K562 (cell line): ENCODE data around the gene TTC28. TPM values are rescaled to one million over a fixed set of nuclear protein-coding genes. Genes with fewer than 3 reads are reported as not detected.

ENCODE experiments used
- ATAC-seq: fragments of 200-7000 bp; cut with Tn5 transposase; 3 replicates; pipeline ENCODE4 v1.9.1; 2020; ENCODE audit warnings: moderate library complexity
- BruUV-seq: library from RNA; stranded (reverse); fragments of 400-500 nt; replicated peaks from 2 replicates; lab custom pipeline; 2021; lab: Mats Ljungman, UMichigan
- CTCF ChIA-PET: fragments of 300-600 bp; formaldehyde crosslinking; extraction: SDS; loops from one replicate; lab custom pipeline; 2021; ENCODE audit warnings: low intra/inter-chr PET ratio; lab: Yijun Ruan, JAX
- POLR2A ChIA-PET: fragments of 300-600, 350-650 bp; sonication (Branson Sonifier 250); formaldehyde crosslinking; extraction: SDS; loops from one replicate; lab custom pipeline; 2021; ENCODE audit warnings: antibody characterized with exemption, inconsistent platforms; lab: Yijun Ruan, JAX
- DNase-seq, 4 experiments: peaks; one replicate each; pipeline versions ENCODE4 v3.0.0 to v3.0.0-alpha.2; 2011 to 2018; ENCODE audit warnings: low spot score in 3 of 4, mixed read lengths in 3 of 4; ENCODE audit errors: extremely low read depth in 1 of 4
- FAIRE-seq: peaks from 2 replicates; lab custom pipeline; 2011; peaks lifted over from hg19 to GRCh38; lab: Jason Lieb, UNC
- H2AFZ ChIP-seq: 2 replicates; pipeline ENCODE4 v1.6.0; 2011; ENCODE audit warnings: low read depth, low read length, control low read depth, inconsistent platforms
- H3K27ac ChIP-seq: fragments of 200-600 bp; 3 replicates; pipeline ENCODE4 v1.8.0; 2011; ENCODE audit warnings: low read depth, mild to moderate bottlenecking, control low read depth, inconsistent platforms, low read length, moderate library complexity, mixed read lengths; ENCODE audit errors: extremely low read depth
- H3K27me3 ChIP-seq, 2 experiments: fragments of 300-600 bp in 1 of 2; 2 replicates in 1 of 2; 3 replicates in 1 of 2; pipeline versions ENCODE4 v1.6.0 to v1.8.0; 2011; ENCODE audit warnings: inconsistent platforms in 2 of 2, low read length in 2 of 2, mild to moderate bottlenecking in 1 of 2, mixed read lengths in 1 of 2, moderate library complexity in 1 of 2; ENCODE audit not compliant: control insufficient read depth in 2 of 2, insufficient read depth in 2 of 2
- H3K36me3 ChIP-seq: fragments of 300-600 bp; 3 replicates; pipeline ENCODE4 v1.8.0; 2011; ENCODE audit warnings: mild to moderate bottlenecking, low read length, inconsistent platforms; ENCODE audit not compliant: control insufficient read depth, insufficient read depth
- H3K4me1 ChIP-seq, 2 experiments: fragments of 200-600 bp in 1 of 2; replicated peaks in 1 of 2; 2 replicates in 1 of 2; 3 replicates in 1 of 2; pipeline versions ENCODE4 v1.5.1 to v1.8.0; 2011; ENCODE audit warnings: inconsistent platforms in 2 of 2, low read length in 2 of 2, mild to moderate bottlenecking in 1 of 2, mixed read lengths in 1 of 2, moderate library complexity in 1 of 2; ENCODE audit not compliant: control insufficient read depth in 2 of 2, insufficient read depth in 2 of 2
- H3K4me2 ChIP-seq: 2 replicates; pipeline ENCODE4 v1.6.1; 2011; ENCODE audit warnings: low read length, control low read depth, inconsistent platforms, mixed read lengths; ENCODE audit not compliant: insufficient read depth
- H3K4me3 ChIP-seq: fragments of 200-600 bp; sonication (generic), shearing (Covaris generic); 2 replicates; pipeline ENCODE4 v1.5.1; 2016; ENCODE audit warnings: control low read depth, inconsistent platforms
- H3K79me2 ChIP-seq: fragments of 200-600 bp; 3 replicates; pipeline ENCODE4 v1.8.0; 2011; ENCODE audit warnings: low read length, inconsistent platforms; ENCODE audit not compliant: control insufficient read depth, insufficient read depth
- H3K9ac ChIP-seq, 2 experiments: 2 replicates each; pipeline versions ENCODE4 v1.6.0 to v1.6.1; 2011; ENCODE audit warnings: low read depth in 2 of 2, low read length in 2 of 2, control low read depth in 1 of 2, inconsistent platforms in 1 of 2, mild to moderate bottlenecking in 1 of 2, mixed read lengths in 1 of 2; ENCODE audit not compliant: insufficient read depth in 1 of 2
- H3K9me1 ChIP-seq: one replicate; pipeline ENCODE4 v1.6.0; 2011; ENCODE audit warnings: inconsistent platforms, mild to moderate bottlenecking, low read length, moderate library complexity; ENCODE audit not compliant: control insufficient read depth, insufficient read depth
- H3K9me3 ChIP-seq: replicated peaks from 2 replicates; pipeline ENCODE4 v1.5.1; 2011; ENCODE audit warnings: low read depth, low read length, inconsistent platforms; ENCODE audit not compliant: control insufficient read depth, insufficient read depth
- H4K20me1 ChIP-seq: replicated peaks from 2 replicates; pipeline ENCODE4 v1.6.1; 2011; ENCODE audit warnings: low read length, inconsistent platforms, mixed read lengths; ENCODE audit not compliant: control insufficient read depth, insufficient read depth
- ARID2 ChIP-seq: fragments of 450-650 bp; IDR thresholded peaks from 2 replicates; pipeline ENCODE4 v1.6.1; 2017; ENCODE audit warnings: antibody characterized with exemption, mild to moderate bottlenecking
- ELF2 ChIP-seq: fragments of 250-450 bp; sonication (Bioruptor Pico); IDR thresholded peaks from 2 replicates; pipeline ENCODE4 v1.5.0; 2021; ENCODE audit warnings: mild to moderate bottlenecking
- HIVEP1 ChIP-seq: fragments of 250-450 bp; sonication (Bioruptor Pico); IDR thresholded peaks from 2 replicates; pipeline ENCODE4 v1.4.0; 2020; ENCODE audit warnings: mild to moderate bottlenecking
- RAD21 ChIP-seq, 2 experiments: fragments of 250-450 bp in 1 of 2; fragments of 450-650 bp in 1 of 2; sonication (Bioruptor Pico) in 1 of 2; formaldehyde crosslinking in 1 of 2; IDR thresholded peaks in 1 of 2; conservative IDR thresholded peaks in 1 of 2; 2 replicates each; pipeline versions ENCODE4 v1.4.0 to v1.8.0; 2020 to 2022; ENCODE audit warnings: mild to moderate bottlenecking in 2 of 2, moderate library complexity in 1 of 2
- WGBS: fragments of 100-300 bp; shearing (Covaris generic); methylation state at CpG from one replicate; pipeline ENCODE4 v1.1.6; 2016; ENCODE audit warnings: low coverage, mixed read lengths; ENCODE audit not compliant: insufficient coverage; ENCODE audit errors: missing lambda C conversion rate; 5-methylcytosine and 5-hydroxymethylcytosine counted together
- in situ Hi-C: fragments of 300-500 bp; cut with MboI; formaldehyde crosslinking; loops from 4 replicates; pipeline ENCODE4 v1.15.0; 2018; ENCODE audit warnings: inconsistent platforms, mixed read lengths
- intact Hi-C: fragments of 100-400 bp; cut with micrococcal nuclease; formaldehyde crosslinking; loops from 2 replicates; pipeline ENCODE4 v1.14.2; 2022
- polyA plus RNA-seq, 8 experiments: library from polyadenylated mRNA; depleted of rRNA in 4 of 8; stranded (reverse) in 5 of 8; unstranded in 3 of 8; fragments of >200 nt; fragmentation: Nextera tagmentation in 2 of 8; fragmentation: Illumina TruSeq in 1 of 8; extraction: Ambion mirVana in 2 of 8; extraction: Trizol in 1 of 8; gene quantifications; 2 replicates each; pipeline versions ENCODE4 v1.2.1 to v1.2.3, GENCODE V29; 2011 to 2014; ENCODE audit warnings: inconsistent platforms in 1 of 8, missing spikeins in 1 of 8
- total RNA-seq, 7 experiments: library from RNA; depleted of rRNA in 6 of 7; stranded (reverse); fragments of >200 nt in 6 of 7; fragmentation: Illumina TruSeq in 2 of 7; extraction: Trizol in 2 of 7; gene quantifications; 2 replicates each; pipeline versions ENCODE4 v1.2.1 to v1.2.3, GENCODE V29; 2011 to 2021; ENCODE audit warnings: low replicate concordance in 1 of 7
- TF ChIP-seq, protein P1 (sequence below): fragments of 250-450 bp; sonication (Bioruptor Pico); IDR thresholded peaks from 2 replicates; pipeline ENCODE4 v1.5.0; 2020; ENCODE audit warnings: mild to moderate bottlenecking, borderline replicate concordance
- TF ChIP-seq, protein P2 (sequence below): sonication (generic); formaldehyde crosslinking; IDR thresholded peaks from 2 replicates; pipeline ENCODE4 v1.9.0; 2022; ENCODE audit warnings: mild to moderate bottlenecking, missing genetic modification reagents

The TTC28 gene
- total and polyA plus RNA-seq, 9 of the 15 experiments (the other 6 are each of a cell fraction or from before 2014, with no cell fraction given): 0.22 to 10.7 (median 3.1) TPM

DNA sequence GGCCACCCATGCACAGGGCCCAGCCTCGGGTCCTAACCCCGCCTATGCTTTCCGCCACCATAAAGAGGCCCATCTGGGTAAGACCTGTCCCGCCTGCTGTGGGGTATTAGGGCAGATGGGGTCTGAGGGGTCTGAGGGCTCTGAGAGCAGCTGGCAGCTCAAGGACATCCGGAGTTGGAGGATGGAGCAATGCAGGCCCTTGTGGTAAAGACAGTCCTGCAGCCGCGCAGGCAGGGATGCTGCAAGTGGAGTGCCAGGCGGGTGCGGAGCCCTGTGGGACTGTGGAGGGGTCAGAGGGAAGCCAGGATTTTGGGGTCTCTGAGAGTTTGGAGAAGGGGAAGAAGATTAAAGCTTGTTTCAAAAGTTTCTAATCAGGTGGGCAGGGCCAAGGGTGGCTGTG is 679.3 kb downstream of the TTC28 start (continued):
- TF ChIP-seq, protein P1, sequence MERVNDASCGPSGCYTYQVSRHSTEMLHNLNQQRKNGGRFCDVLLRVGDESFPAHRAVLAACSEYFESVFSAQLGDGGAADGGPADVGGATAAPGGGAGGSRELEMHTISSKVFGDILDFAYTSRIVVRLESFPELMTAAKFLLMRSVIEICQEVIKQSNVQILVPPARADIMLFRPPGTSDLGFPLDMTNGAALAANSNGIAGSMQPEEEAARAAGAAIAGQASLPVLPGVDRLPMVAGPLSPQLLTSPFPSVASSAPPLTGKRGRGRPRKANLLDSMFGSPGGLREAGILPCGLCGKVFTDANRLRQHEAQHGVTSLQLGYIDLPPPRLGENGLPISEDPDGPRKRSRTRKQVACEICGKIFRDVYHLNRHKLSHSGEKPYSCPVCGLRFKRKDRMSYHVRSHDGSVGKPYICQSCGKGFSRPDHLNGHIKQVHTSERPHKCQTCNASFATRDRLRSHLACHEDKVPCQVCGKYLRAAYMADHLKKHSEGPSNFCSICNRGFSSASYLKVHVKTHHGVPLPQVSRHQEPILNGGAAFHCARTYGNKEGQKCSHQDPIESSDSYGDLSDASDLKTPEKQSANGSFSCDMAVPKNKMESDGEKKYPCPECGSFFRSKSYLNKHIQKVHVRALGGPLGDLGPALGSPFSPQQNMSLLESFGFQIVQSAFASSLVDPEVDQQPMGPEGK (CRISPR knock-in tag): no peak
- TF ChIP-seq, protein P2, sequence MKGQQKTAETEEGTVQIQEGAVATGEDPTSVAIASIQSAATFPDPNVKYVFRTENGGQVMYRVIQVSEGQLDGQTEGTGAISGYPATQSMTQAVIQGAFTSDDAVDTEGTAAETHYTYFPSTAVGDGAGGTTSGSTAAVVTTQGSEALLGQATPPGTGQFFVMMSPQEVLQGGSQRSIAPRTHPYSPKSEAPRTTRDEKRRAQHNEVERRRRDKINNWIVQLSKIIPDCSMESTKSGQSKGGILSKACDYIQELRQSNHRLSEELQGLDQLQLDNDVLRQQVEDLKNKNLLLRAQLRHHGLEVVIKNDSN: no peak
- TF ChIP-seq HIVEP1 (CRISPR knock-in tag) (no peak), ARID2 (no peak)

DNA sequence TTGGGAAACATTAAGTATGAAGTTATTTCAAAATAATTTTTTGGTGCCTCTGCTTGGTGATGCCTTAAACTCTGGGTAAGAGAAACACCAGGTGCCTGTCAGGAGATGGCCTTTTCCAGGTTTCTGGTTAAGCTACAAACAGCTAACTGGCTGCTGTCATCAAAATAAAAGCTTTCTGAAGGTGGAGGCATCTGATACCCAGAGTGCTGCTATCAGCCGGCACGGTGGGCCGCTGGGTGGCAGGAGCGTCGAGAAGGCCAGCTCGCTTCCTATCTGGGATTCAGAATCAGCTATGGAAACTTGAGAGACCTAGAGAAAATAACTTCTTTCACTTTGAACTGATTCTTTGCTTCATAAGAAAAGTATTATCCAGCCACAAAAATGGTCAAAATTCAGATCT is 679.8 kb downstream of the TTC28 start:
- TF ChIP-seq ELF2 (CRISPR knock-in tag): no peak
- TF ChIP-seq RAD21 (CRISPR knock-in tag; conservative IDR thresholded peaks at IDR 0.05 in 1 of 2, IDR thresholded peaks at IDR 0.05 in 1 of 2): peak in 1 of 2 experiments; percentile 6; a peak in 1 of 4 replicates
- in situ Hi-C loops: loop anchor here (25.0 kb wide), 2 partner anchors 588 to 1238 kb away; no protein-coding TSS in a partner anchor
- DNase-seq: no peak
- intact Hi-C loops: no loop called here
- no peak for FAIRE-seq
- no peaks in the 10 kb centered on the region for H3K36me3 ChIP-seq
- ATAC-seq: no peak
- H3K9ac ChIP-seq: no peak overlapping the region
- H3K79me2 ChIP-seq: no peaks in the 10 kb centered on the region
- no TSS peak for BruUV-seq
- ChIA-PET CTCF (interaction anchor here (1.4 kb wide), 1 partner anchor 119 kb away, joined by 3 read pairs; no protein-coding TSS in a partner anchor), POLR2A (interaction anchor here (0.6 kb wide), 1 partner anchor 100 kb away, joined by 3 read pairs; no protein-coding TSS in a partner anchor)
- H3K4me2 ChIP-seq: no peak overlapping the region
- WGBS: 29% methylated on average over 6 of the region's 6 CpGs
- no peak overlapping the region for H3K4me3 ChIP-seq
- no peak overlapping the region for H3K27ac ChIP-seq
- no peaks in the 10 kb centered on the region for H3K9me1 ChIP-seq
- H3K4me1 ChIP-seq: peaks cover 0 to 7% of the 10 kb centered on the region in 2 experiments; a peak in 2 of 5 replicates
- H4K20me1 ChIP-seq: no peaks in the 10 kb centered on the region
- H2AFZ ChIP-seq: no peak overlapping the region
- no peaks in the 10 kb centered on the region for H3K9me3 ChIP-seq
- H3K27me3 ChIP-seq: no peaks in the 10 kb centered on the region
